Measurements from ENCODE around the gene RTP5.
"Not testable (repeated sequence)": the region's sequence is repeated elsewhere in the genome, so short reads cannot be mapped to it uniquely, and the experiment has no call there.

Gene RTP5

DNA sequence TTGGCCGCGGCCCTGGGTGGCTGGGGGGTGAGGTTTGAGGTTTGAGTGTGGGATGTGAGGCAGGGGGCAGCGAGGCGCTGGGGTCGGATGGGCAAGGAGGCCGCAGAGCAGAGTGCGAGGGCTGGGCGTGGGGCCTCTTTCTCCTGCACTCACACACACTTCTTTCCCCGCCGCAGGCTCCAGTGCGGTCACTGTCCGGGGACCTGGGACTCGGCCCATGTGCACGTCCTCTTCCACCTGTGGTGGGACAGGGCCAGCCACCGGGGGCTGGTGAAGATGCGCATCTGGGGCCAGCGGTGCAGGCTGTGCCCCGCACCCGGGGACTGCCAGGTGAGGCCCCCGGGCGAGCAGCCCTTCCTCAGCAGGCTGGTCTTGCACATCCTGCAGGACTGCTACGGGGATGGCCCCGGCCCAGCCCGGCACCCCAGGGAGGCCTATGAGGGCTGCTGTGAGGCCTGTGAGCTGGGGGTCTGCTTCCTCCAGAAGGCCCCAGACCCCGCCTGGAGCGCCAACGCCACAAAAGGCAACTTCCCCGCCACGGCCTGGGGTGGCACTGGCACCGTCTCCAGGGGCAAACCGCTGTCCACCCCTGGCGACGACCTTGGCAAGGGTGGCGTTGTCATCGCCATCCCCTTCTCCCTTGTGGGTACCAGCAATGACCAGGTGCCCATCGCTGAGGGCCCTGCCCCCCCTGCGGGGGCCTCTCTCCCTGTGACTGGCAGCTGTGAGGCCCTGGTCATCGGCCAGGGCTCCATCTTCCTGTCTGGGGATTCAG is 2.2 kb downstream of the RTP5 start:
- no peak for DNase-seq

DNA sequence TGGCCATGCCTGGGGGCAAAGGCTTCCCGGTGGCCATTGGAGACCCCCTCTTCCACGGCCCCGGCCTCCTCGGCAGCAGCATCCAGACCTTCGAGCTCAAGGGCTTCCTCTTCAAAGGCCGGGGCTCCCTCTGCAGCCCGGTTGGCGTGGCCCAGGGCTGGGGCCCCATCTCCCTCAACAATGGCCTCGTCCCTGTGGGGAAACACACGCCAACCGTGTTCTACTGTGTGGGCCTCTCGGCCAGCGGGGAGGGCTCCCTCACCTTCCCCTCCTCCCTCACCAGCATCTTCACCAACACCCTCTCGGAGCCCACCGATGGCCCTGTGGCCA is 2.7 kb downstream of the RTP5 start:
- no peak for DNase-seq

DNA sequence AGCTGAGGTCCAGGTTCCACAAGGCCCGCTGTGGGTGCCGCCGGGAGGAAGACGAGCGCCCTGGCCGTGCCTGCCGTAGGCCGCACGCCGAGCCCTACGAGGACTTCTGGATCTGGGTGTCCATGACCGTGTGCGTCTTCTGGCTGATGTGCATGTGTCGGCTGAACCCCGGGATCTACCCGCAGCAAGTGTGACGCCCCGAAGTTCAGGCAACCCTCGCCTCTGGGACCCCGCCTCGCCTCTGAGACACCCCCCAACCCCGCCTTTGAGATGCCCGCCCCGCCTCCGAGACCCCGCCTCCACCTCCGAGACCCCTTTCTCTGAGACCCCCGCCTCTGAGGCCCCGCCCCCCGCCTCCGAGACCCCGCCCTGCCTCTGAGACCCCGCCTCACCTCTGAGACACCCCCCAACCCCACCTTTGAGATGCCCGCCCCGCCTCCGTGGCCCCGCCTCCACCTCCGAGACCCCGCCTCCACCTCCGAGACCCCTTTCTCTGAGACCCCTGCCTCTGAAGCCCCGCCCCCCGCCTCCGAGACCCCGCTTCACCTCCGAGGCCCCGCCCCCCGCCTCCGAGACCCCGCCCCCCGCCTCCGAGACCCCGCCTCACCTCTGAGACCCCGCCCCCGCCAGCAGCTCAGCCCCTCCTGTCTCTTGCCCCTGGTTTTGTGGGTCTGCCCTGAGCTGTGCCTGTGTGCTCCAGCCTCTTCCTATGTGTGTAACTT is 3.7 kb downstream of the RTP5 start:
- no peak for DNase-seq

DNA sequence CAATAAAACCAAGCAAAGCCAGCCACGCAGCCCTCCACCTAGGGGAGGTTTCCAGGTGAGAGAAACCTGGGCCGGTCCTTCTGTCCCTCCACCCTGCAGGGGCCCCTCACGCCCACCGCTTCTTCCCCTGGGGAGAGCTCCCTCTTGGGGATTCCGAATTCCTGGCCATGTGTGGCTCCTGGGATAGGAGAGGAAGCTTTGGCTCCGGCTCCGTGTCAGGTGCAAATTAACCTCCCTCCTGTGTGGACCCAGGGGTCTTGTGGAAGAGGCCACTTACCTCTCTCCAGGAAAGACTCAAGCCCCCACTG is 4.2 kb downstream of the RTP5 start:
- DNase-seq, result no peak

DNA sequence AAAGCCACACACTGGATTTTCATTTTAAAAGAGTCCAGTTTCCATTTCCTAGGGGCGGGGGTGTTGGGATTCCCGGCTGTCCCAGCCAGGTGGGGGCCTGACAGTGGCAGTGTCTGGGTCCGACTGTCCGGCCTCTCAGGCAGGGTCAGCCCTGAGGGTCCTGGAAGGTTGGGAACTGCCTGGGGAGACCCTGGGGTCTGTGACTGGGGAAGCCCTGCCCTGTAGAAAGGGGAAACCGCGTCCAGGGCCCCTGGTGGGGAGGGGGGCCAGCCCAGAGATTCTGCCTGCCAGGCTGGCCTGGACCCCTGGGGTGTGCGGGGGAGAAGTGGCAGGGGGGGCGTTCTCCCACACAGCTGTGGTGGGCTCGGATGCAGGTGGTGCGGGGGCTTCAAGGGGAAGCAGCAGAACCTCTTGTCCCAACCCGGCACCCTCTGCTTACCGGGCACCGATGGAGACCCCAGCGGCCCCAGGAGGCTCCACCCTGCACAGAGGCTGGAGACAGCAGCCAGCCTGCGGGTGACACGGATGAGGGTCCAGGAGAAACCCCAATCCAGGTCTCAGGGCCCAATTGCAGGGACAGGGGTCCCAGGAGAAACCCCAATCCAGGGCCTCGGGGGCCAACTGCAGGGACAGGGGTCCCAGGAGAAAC is 4.9 kb downstream of the RTP5 start:
- no peak for DNase-seq

DNA sequence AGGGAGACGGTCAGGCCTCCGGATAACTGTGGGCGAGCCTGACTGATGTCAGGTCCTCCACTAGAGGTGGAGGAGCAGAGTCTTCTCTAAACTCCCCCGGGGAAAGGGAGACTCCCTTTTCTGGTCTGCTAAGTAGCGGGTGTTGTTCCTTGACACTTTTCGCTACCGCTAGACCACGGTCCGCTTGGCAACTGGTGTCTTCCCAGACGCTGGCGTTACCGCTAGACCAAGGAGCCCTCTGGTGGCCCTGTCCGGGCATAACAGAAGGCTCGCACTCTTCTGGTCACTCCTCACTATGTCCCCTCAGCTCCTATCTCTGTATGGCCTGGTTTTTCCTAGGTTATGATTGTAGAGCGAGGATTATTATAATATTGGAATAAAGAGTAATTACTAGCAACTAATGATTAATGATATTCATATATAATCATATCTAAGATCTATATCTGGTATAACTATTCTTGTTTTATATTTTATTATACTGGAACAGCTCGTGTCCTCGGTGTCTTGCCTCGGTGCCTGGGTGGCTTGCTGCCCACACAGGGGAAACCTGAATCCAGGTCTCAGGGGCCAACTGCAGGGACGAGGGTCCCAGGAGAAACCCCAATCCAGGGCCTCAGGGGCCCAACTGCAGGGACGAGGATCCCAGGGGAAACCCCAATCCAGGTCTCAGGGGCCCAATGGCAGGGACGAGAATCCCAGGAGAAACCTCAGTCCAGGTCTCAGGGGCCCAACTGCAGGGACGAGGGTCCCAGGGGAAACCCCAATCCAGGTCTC is 6.4 kb downstream of the RTP5 start:
- not testable (repeated sequence) for DNase-seq

DNA sequence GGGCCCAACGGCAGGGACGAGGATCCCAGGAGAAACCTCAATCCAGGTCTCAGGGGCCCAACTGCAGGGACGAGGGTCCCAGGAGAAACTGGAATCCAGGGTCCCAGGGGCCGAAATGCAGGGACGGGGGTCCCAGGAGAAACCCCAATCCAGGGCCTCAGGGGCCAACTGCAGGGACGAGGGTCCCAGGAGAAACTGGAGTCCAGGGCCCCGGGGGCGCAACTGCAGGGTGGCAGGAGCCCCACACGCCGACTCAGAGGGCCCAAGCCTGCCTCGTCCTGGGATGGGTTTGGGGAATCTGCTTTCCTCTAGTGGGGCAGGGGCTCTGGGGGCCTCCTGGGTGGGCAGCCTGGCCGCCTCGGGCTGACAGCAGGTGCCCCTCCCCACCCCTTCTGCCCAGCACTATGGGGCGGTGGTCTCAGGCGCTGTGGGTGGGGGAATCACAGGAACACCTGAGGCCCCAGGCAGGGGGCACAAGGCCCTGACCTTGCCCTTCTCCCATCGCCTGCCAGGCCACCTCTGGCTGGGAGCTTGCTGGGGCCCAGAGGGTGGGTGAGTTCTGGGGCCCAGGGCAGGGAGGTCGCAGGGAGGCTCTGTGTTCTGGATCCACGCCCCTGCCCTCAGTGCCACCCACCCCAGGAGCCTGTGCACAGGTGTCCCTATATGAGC is 7.1 kb downstream of the RTP5 start:
- DNase-seq, result no peak

DNA sequence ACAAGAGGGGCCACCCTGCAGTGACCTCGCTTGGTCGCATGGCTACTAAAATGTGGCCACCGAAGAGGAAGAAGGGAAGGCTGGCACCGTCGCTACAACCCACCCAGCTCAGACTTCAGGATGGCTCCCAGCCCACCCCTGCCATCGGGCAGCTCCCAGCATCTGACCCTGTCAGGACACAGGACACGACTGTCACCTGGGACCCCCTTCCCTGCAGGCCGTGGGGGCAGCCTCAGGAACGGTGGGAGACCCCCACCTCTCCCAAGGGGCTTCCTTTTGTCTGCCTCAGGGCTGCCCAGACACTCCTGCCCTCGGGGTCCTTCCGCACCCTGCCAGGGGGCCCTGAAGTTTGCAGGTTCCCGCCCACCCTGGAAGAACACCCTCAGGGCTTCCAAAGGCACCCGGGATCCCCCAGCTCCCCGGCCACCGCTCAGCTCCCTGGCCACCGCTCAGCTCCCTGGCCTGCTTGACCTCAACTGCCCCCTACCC is 7.7 kb downstream of the RTP5 start:
- DNase-seq, result no peak

DNA sequence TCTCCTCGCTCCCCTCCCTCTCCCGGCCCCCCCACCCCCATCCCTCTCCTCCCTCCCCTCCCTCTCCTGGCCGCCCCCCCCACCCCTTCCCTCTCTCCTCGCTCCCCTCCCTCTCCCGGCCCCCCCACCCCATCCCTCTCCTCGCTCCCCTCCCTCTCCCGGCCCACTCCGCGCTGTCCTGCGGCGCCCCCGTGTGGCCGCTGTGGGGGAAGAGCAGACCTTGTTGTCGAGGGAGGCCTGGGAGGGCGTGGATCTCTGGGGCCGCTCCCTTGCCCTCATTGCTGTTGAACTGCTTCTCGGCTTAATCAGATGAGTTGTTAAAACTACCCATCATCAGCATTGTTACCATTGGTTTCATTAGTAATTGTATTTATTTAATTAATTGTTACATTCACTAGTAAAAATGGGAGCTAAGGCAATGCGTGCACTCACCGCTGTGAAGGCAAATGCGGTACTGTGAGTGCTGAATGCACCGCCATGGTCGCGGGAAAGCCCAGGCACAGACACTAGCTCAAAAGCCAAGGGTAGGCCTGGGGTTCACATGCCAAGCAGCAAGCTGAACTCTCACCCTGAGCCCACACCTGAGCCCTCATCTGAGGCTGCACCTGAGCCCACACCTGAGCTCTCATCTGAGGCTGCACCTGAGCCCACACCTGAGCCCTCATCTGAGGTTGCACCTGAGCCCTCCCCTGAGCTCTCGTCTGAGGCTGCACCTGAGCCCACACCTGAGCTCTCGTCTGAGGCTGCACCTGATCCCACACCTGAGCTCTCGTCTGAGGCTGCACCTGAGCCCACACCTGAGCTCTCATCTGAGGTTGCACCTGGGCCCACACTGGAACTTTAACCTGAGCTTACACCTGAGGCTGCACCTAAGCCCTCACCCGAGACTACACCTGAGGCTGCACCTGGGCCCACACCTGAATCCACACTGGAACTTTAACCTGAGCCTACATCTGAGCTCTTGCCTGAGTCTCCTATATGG is 8.8 kb downstream of the RTP5 start:
- DNase-seq, result no peak

DNA sequence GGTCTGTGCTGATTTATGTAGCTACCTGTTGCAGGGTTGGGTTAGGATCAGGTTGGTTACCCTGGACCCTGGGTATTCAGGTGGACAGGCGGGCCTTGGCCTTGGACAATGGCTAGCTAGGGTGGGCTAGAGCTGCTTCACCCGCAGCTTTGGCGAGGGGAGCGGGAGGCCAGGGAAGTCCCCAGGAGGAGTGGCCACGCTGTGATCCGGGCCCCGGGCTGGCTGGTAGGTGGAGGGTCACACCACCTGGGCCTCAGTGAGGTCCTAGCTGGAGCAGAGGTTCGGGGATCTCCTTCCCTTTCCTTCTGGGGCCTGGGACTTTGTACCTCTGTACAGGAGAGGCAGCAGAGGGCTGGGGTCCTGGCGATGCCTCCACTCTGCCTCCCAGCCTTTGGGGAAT is 9.8 kb downstream of the RTP5 start:
- no peak for DNase-seq

DNA sequence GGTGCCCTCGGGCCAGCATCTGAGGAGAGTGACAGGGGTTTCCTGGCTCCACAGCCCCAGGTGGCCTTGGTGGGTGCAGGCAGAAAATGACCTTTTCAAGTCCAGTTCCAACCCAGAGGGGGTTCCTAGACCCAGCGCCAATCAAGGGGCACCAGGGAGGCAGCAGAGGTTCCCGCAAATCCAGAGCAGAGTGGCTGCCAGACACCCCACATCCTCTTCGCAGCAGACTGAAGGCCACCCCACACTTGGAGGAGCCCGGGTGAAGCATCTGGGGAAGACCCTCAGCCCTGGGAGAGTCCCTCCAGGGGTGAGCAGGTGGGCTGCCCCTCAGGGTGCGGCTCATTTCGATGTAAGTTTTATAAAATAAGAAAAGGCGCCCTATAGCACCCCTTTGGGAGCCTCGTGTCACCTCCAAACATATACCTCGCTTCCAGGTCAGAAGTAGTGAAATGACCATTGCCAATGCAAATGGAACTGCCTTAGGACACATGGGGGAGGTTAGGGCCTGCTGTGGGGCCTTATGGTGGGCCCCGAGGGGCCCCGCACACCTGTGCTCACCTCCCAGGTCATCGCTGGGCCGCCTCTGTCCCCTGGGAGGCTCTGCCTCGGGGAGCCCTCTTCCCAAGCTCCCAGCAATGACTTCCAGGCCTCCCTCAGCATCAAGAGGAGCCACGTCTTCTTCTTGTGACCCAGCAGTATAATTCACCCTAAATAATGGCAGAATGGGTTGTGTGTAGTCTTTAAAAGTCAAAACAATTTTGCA is 11.0 kb downstream of the RTP5 start:
- DNase-seq, result no peak

DNA sequence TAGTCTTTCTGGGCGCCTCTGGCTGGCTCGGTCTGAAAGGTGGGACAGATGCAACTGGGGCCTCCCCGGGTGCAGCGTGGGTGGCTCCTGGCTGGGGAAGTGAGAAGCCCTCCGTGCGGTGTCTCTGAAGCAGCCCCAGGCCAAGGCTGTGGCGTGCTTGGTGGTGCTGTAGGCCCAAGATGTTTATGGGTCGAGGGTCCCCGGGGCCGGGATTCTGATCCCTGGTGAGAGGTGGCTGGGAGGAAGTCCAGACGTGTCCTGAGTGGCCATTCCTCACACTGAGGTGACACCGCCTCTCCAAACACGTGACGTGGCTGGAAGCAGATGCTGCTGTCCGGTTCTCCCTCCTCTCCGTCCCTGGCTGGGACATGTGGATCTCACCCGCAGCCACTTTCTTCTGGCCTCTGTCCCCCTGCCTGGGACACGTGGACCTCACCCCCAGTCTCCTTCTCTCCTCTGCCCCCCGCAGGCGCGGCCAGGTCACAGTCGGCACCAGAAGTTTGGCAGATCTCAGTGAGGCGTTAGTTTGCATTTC is 12.6 kb downstream of the RTP5 start:
- no peak for DNase-seq

DNA sequence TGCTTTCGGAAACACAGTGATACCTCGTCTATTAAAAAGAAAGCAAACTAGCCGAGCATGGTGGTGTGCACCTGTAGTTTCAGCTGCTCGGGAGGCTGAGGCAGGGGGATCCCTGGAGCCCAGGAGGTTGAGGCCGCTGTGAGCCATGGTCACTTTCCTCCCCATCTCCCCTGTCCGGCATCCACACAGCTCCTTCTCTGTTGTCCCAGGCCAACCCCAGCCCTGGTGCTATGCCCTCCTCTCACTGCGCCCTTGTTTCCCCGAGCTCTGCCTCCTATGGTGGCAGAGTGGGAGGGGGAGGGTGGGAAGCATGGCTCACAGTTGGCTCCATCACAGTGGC is 15.4 kb downstream of the RTP5 start:
- no peak for DNase-seq

DNA sequence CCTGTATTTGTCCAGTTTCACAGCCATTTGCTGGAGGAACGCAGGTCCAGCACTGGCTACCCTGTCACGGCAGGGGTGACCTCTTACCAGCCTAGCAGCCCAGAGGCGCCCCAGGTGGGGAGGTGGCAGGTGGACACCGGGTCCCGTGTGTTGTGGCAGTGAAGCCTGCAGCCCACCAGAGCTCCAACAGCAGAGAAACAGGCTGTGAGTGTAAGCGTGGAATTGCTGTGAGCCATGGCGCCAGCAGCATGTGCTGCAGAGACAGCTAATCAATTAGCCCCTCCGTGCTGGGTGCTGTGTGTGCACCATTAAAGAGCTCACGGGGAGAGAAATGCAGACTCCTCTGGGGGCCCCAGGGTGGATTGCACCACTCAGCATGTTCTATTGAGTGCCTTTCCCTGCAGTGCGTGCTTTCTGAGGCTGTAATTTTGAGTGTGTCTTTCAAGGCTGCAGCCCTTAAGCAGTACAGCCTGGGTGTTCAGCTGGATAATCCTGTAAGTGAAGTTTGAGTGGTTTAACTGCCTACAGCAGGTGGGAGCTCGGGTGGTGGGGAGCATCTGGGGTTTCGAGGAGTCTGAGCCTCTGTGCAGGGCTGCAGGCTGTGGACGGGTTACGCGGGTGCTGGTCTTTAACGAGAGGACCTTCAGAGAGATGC is 15.9 kb downstream of the RTP5 start:
- no peak for DNase-seq

DNA sequence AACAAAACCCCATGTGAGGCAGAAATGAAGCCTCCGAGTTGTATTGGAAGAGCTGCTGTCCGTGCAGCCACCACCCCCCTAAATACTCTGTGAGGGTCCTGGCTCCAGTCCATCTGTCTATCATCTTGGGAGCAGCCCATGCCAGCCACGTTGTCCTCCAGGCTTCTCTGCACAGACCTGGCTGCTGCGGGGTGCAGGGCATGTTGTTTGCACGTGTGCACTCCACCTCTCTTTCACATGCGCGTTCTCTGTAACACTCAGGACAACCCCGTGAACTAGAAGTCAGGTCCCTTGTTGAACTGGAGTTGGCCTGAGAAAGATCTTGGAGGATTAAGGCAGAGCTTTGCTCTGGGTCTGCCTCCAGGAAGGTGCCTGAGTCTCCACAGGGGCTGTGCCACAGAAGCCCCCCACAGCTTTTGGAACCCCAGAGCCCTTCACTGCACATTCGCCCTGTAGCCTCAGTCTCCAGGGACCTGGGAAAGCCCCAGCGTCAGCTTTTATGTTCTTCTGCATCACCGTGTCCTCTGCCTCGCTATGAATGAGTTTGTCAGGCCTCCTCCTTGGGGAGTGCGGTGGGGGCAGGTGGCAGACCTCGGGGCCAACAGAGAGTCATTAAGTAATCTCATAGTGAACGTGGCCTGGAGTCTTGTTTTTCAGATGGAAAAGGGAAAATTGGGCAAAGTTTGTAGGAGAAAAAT is 16.6 kb downstream of the RTP5 start:
- DNase-seq, result no peak

DNA sequence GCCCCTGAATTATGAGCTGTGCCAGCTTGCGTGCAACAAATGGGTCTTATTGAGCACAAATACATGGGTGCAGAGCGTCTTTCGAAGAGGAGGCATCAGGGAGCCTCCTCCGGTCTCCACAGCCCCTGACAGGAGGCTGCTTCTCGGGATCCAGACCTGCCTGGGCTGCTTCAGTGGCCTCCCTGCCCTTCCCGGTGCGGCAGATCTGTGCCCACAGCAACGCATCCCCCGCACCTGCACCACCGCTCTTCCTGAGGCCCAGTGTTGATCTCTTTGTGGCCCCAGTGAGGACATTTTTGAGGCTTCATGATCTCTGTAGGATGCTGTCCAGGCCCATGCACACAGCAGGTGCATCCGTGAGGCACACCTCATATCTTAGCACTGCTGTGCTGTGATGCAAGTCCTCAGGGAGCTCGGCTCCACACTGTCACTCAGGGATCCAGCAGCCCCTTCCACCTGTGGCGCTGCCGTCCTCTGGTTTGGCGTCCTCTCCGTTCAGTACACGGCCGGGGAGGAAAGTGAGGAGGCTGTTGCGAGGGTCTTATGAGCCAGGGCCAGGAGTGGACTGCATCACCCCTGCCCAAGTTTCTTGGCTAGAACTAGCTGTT is 17.4 kb downstream of the RTP5 start:
- DNase-seq, result no peak

DNA sequence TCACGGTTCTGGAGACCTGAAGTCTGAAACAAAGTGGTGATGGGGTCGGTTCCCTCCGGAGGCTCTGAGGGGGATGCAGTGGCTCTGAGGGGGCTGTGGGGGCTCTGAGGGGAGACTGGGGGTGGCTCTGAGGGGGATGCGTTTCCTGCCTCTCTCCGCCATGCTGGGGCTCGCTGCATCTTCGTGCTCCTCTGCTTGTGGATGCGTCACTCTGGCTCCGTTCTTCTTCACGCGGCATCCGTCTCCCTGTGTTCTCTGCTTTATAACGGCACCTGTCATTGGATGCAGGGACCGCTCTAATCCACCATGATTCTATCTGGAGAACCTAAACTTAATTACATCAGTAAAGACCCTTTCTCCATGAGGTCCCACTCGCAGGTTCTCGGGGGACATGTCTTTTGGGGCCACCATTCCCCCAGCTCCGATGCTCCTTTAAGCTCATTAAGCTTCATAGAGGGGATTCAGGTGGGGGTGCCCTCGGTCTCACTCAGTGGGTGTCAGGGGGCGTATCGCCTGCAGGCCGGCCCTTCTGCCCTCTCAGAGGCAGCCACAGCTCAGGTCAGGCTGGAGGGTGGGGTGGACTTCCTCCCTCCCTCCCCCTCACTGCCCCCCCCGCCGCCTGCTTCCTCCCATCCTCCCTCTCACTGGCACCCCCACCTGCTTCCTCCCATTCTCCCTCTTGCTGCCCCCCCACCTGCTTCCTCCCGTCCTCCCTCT is 18.4 kb downstream of the RTP5 start:
- no peak for DNase-seq

DNA sequence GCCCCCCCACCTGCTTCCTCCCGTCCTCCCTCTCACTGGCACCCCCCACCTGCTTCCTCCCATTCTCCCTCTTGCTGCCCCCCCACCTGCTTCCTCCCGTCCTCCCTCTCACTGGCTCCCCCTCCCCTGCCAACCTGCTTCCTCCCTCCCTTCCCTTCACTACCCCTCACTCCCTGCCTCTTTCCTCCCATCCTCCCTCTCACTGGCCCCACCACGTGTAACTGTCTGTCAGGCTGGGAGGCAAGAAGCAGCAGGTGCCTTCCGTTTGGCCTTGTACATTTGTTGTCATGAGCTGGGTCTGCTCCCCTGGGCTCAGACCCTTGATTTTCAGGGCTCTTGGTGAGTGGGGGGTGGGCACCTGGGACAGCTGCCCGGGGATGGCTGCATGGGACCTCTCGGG is 19.1 kb downstream of the RTP5 start:
- no peak for DNase-seq

Measured in GOT3 (cell line).